NCI-H748 (cell line): ENCODE results near the gene PRKD1.
A peak's percentile ranks its signal among the peaks of the same experiment; 100 is the strongest.
"Not testable (repeated sequence)": the region's sequence is repeated elsewhere in the genome, so short reads cannot be mapped to it uniquely, and the experiment has no call there.

Source experiments
- DNase-seq: peaks from one replicate; lab custom pipeline; 2025; ENCODE audit not compliant: unreplicated experiment; lab: John Stamatoyannopoulos, UW

PRKD1 gene

GRCh38 chr14:29745863-29746262, 181.8 kb downstream of the PRKD1 start:
- no peak for DNase-seq

- no peak for DNase-seq
These were observed 184.1 kb downstream of the PRKD1 start for GRCh38 chr14:29743531-29743930.

- peak; percentile 88 for DNase-seq
These were observed 185.7 kb downstream of the PRKD1 start for GRCh38 chr14:29741909-29742401.

- no peak for DNase-seq
These were observed 187.2 kb downstream of the PRKD1 start for GRCh38 chr14:29740491-29740890.

GRCh38 chr14:29738950-29739349, 188.7 kb downstream of the PRKD1 start:
- no peak for DNase-seq

- DNase-seq: no peak
These were observed 189.6 kb downstream of the PRKD1 start for GRCh38 chr14:29738056-29738455.

- no peak for DNase-seq
These were observed 192.2 kb downstream of the PRKD1 start for GRCh38 chr14:29735459-29735858.

- DNase-seq: peak; percentile 81
These were observed 192.9 kb downstream of the PRKD1 start for GRCh38 chr14:29734732-29735131.

- DNase-seq: not testable (repeated sequence)
These were observed 200.9 kb downstream of the PRKD1 start for GRCh38 chr14:29726560-29727331.

- DNase-seq: peak; percentile 92
These were observed 202.7 kb downstream of the PRKD1 start for GRCh38 chr14:29724991-29725390.

GRCh38 chr14:29722831-29723230, 204.8 kb downstream of the PRKD1 start:
- no peak for DNase-seq

- DNase-seq: no peak
These were observed 206.1 kb downstream of the PRKD1 start for GRCh38 chr14:29721586-29721985.

GRCh38 chr14:29717901-29718300, 209.7 kb downstream of the PRKD1 start:
- no peak for DNase-seq

GRCh38 chr14:29716150-29716549, 211.5 kb downstream of the PRKD1 start:
- no peak for DNase-seq

- peak; percentile 89 for DNase-seq
These were observed 215.0 kb downstream of the PRKD1 start for GRCh38 chr14:29712601-29713000.

- DNase-seq: peak; percentile 33
These were observed 217.6 kb downstream of the PRKD1 start for GRCh38 chr14:29710015-29710414.

GRCh38 chr14:29709490-29709889, 218.2 kb downstream of the PRKD1 start:
- no peak for DNase-seq

- DNase-seq: no peak
These were observed 220.9 kb downstream of the PRKD1 start for GRCh38 chr14:29706700-29707099.

GRCh38 chr14:29705801-29706200, 221.8 kb downstream of the PRKD1 start:
- no peak for DNase-seq

GRCh38 chr14:29689597-29689996, 238.1 kb downstream of the PRKD1 start:
- DNase-seq: not testable (repeated sequence)

GRCh38 chr14:29687866-29688265, 239.8 kb downstream of the PRKD1 start:
- no peak for DNase-seq

GRCh38 chr14:29687071-29687765, 240.4 kb downstream of the PRKD1 start:
- no peak for DNase-seq
